ENCODE measurements around the gene TPCN2.
"Not testable (repeated sequence)": the region's sequence is repeated elsewhere in the genome, so short reads cannot be mapped to it uniquely, and the experiment has no call there.

Gene TPCN2

DNA sequence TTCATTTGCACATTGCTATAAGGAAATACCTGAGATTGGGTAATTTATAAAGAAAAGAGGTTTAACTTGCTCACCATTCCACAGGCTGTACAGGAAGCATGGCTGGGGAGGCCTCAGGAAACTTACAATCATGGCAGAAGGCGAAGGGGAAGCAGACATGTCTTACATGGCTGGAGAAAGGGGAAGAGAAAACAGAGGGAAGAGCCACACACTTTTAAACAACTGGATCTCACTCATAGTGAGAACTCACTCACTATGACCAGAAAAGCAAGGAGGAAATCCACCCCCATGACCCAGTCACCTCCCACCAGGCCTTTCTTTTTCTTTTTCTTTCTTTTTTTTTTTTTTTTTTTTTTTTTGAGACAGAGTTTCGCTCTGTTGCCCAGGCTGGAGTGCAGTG lies 85.5 kb downstream of the TPCN2 start:
- not testable (repeated sequence) for DNase-seq

DNA sequence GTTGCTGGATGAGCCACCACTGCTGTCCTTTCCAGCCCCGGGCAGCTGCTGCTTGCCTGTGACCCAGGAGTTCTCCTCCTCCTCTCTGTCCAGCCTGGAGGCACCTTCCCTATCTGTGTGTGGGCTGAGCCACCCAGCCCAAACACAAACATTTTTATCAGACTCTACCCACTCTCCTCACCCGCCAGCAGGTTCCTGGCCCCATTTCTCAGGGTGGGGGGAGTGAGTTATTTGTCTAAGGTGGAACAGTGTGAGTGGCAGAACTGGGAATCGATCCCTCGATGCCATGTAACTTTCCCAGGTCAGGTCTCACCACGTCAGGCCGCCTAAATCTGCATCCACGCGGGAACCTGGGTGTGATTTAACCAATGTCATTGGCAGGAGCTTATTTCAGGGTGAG lies 86.2 kb downstream of the TPCN2 start:
- DNase-seq: no peak

DNA sequence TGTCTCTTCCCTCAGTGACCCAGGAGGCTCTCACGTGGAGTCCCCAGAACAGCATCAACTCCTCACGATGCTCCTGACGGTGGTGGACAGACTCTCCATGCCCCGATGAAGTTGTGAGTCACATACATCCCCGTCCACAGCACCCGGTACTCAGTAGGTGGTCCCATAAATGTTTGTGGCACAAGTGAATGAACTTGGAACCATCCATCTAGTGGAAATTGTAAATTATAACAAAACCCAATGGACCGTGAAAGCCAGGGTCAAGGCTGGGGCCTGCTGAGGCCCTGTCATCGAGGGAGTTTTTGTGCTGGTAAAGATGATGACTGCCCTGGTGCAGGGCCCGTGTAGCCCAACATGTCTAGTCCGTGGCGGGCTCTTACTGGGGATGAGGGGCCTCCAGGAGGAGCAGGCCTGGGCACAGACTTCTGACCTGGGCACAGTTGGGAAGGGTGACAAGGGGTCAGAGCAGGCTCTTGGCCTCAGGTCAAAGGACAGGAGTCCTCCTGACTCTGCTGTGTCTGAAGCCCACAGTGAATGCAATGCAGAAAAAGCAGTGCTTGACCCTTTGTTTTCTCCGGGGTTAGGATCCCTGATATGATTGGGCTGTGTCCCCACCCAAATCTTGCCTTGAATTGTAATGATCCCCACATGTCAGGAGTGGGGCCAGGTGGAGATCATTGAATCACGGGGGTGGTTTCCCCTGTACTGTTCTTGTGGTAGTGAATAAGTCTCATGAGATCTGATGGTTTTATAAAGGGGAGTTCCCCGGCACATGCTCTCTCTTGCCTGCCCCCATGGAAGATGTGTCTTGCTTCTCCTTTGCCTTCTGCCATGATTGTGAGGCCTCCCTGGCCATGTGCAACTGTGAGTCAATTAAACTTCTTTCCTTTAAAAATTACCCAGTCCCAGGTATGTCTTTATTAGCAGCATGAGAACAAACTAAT lies 87.0 kb downstream of the TPCN2 start:
- DNase-seq: no peak

DNA sequence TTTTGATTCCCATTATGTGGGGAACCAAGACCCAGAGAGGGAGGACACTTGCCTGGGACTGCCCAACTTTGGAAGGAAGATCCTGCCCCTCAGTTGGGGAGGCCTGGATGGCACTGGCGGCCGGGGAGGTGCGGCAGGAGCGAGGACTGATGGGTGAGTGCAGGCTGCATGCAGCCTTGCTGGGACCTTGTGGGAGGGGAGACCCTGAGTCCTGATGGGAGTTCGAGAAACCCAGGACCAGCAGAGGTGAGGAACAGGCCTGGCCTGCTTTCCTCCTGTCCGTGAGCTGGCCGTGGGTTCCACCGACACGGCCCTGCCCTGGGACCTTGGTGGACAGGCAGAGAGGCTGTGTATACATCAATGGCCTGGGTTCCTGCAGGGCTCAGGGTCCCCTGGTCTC lies 87.7 kb downstream of the TPCN2 start:
- DNase-seq: no peak

DNA sequence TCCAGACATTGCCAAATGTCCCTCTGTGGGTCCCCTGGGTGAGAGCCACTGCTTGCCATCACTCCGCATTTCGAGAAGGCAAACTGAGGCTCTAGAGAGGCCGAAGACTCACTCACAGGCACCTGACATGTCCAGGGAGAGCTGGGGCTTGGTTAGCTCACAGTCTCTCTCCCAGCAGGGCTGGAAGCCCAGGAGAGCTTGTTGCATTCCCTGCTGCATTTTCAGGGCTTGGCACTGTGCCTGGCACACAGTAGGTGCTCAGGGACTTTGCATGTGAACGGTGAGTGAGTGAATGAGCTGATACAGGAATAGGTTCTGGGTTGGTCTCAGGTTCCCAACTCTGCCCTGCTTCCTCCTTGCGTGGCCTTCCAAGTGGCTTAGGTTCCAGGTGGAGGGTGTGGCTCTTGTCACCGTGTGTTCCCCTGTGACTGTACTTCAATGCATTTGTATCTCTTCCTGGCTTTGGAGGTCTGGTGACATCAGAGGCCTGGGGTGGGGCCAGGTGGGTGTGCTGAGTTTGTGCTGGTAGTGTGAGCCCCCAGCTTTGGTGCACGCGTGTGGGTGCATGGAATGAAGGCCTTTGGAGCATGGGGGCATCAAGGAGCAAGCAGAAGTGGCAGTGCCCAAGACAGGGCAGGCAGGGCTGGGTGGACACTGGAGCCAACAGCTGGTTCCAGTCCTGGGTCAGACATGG lies 88.6 kb downstream of the TPCN2 start:
- DNase-seq: no peak

DNA sequence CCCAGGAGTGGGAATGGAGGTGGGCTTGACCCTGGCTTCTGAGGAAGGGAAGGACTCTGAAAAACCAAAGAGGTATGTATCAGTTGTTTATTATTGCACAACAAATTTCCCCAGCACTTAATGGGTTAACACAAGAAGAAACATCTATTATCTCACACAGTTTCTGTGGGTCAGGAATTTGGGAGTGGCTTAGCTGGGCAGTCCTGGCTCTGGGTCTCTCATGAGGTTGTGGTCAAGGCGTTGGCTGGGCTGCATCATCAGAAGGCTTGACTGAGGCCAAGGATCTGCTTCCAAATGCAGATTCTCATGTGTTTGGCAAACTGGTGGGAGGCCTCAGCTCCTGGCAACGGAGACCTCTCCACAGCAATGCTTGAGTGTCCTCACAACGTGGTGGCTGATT lies 89.5 kb downstream of the TPCN2 start:
- DNase-seq: no peak

DNA sequence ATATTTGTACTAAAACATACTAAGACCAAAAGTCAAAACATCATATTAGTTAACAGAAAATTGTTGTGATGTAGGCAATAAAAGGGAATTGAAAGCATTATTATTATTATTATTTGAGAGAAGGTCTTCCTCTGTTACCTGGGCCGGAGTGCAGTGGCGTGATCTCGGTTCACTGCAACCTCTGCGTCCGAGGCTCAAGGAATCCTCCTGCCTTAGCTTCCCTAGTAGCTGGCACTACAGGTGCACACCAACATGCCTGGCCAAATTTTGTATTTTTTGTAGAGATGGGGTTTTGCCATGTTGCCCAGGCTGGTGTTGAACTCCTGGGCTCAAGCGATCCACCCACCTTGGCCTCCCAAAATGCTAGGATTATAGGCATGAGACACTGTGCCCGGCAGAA lies 91.4 kb downstream of the TPCN2 start:
- DNase-seq: not testable (repeated sequence)

DNA sequence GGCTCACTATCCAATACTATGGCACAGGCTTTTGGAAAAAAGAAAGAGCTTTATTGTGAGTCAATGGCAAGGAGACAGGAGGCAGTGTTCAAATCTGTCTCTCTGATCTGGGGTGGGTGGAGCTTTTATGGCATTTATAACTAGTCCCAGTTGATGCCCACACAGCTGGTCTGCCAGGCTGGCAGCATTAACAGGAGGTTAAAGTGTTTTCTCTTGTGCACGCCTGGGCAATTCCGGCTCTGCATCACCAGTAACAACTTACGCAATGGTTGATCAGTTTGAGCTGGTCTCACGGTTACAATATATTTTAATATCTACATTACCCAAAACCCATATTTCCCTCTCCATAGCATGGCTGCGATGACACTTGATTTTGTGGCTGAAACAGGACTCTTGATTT lies 91.9 kb downstream of the TPCN2 start:
- no peak for DNase-seq

DNA sequence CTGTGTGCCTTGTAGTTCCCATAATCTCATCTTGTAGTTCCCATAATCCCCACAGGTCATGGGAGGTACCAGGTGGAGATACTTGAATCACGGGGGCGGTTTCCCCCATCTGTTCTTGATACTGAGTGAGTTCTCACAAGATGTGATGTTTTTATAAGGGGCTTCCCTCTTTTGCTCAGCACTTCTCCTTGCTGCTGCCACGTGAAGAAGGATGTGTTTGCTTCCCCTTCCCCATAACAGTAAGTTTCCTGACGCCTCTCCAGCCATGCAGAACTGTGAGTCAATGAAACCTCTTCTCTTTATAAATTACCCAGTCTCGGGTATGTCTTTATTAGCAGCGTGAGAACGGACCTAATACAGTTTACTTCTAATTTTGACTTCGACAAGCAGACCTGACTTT lies 93.0 kb downstream of the TPCN2 start:
- DNase-seq: no peak

DNA sequence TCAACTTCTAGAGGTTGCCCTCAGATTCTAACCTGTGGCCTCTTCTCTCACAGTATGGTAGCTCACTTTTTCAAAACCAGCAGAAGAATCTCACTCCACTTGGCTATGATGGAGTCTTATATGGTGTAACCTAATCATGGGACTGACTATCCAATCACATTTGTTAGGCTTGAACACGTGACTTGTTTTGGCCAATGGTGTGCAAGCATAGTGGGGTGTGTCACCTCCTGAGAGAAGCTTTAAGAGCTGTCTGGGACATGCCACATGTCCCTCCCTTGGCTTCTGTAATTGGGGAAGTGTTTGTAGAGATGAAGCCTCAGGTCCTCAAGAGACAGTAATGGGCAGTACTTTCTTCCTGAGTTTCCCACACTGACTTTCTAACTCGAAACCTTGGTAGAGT lies 94.2 kb downstream of the TPCN2 start:
- no peak for DNase-seq

DNA sequence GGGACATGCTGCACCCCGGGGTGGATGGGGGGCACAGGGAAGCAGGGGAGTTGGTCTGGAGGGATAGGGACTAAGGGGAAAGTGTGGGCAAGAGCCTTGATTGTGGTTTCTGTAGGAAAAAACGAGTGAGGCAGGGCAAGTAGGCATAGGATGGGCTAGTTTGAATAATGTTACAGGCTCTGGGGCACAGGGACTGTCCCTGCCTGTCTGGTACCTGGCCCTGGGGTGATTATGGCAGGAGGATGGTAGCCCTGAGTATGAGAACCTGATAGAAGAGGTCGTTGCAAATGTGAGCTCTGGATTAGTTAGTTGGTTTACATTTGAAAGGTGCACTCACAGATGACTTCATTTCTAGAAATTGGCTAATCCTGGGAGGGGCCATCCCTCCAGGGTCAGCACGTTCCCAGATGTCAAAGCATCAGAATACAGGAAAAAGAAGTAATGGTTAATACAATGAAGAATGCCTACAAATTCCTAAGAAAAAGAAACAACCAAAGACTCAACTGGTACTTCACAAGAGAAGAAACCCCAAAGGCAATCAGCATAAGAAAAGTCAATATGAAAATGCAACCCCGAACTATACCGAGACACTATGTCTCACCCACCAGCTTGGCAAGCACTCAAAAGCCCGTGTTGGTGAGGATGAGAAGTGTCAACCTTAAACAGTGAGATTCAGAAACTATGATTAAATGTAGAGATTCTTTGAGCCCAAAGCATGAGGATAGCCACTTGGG lies 95.8 kb downstream of the TPCN2 start:
- DNase-seq: no peak

DNA sequence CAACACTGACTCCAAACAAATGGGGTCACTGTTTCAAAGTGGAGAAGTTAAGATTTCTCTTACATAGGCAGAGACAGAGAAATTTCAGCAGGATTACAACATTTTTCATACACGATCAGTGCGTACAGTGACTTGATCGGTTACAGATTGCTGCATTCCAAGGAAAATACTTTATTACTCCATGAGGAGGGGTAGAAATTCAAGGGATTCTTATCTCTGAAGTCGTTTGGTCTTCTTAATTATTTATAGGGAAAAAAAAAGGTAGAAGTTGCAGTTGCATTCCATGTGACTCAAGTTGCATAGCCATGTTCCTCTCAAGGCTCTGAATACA lies 96.3 kb downstream of the TPCN2 start:
- DNase-seq: no peak

DNA sequence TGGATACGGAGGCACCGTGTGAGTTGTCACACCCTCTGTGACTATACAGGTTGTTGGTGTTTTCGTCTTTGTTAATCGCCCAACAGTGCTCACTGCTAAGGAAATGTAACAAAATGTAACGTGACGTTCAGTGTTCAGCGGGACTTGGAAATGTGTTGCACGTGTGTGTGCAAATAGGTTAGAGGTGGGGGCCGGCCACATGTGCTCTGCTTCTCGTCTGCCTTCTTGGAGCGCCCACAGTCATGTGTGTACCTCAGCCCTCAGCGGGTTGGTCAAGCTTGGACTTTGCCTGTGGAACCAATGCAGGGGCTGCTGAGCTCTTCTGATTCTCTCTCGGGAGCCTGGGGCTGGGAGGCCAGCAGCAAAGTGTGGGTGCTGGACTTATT lies 99.6 kb downstream of the TPCN2 start:
- DNase-seq: no peak

DNA sequence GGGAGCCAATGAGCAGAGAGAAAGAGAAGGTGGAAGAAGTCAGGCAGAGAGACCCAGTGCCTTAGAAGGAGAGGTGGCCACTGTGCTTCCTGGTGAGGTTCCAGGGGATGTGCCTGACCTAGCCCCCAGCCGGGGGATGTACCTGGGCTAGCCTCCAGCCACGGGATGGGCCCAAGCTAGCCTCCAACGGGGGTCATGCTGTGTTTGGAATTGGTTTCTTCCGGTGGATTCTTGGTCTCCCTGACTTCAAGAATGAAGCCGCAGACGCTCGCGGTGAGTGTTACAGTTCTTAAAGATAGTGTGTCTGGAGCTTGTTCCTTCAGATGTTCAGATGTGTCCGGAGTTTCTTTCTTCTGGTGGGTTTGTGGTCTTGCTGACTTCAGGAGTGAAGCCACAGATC lies 100.1 kb downstream of the TPCN2 start:
- no peak for DNase-seq

DNA sequence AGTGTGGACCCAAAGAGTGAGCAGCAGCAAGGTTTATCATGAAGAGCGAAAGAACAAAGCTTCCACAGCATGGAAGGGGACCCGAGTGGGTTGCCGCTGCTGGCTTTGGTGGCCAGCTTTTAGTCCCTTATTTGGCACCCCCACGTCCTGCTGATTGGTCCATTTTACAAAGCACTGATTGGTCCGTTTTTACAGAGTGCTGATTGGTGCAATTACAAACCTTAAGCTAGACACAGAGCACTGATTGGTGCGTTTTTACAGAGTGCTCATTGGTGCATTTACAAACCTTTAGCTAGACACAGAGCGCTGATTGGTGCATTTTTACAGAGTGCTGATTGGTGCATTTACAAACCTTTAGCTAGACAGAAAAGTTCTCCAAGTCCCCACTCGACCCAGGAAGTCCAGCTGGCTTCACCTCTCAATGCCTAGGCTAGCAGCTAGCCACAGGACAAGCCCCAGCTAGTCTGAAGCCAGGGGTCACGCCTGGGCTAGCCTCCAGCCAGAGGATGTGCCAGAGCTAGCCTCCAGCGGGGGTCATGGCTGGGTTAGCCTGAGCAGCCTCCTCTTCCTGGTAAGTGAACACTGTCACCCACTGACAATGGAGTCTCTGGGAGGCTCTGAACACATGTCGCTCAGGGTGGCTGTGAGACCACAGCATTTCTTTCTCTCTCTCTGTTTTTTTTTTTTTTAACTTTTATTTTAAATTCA lies 100.8 kb downstream of the TPCN2 start:
- DNase-seq: not testable (repeated sequence)

DNA sequence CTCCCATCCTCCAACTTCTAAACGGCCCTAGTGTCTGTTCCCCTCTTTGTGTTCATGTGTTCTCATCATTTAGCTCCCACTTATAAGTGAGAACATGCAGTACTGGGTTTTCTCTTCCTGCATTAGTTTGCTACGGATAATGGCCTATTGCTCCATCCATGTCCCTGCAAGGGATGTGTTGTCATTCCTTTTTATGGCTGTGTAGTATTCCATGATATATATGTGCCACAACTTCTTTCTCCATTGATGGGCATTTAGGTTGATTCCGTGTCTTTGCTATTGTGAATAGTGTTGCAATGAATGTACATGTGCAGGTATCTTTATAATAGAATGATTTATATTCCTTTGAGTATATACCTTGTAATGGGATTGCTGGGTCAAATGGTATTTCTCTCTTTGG lies 101.4 kb downstream of the TPCN2 start:
- no peak for DNase-seq

DNA sequence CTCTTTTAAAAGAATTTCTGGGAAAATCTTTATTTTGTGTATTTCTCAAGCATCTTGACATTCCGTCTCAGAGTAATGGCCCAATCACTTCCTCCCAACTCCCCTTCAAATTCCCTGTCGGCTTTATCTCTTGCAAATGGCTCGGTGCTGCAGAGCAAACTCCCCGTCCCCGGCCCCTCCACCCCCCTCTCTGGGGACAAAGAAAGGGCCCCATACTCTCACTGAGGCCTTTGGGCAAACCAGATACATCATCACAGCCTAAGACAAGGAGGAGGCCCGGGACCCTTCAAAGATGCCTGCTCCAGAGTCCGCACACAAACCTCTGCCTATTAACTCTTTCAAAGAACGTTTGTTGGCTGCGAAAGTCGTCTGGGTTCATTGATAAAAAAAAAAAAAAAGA lies 103.1 kb downstream of the TPCN2 start:
- no peak for DNase-seq

DNA sequence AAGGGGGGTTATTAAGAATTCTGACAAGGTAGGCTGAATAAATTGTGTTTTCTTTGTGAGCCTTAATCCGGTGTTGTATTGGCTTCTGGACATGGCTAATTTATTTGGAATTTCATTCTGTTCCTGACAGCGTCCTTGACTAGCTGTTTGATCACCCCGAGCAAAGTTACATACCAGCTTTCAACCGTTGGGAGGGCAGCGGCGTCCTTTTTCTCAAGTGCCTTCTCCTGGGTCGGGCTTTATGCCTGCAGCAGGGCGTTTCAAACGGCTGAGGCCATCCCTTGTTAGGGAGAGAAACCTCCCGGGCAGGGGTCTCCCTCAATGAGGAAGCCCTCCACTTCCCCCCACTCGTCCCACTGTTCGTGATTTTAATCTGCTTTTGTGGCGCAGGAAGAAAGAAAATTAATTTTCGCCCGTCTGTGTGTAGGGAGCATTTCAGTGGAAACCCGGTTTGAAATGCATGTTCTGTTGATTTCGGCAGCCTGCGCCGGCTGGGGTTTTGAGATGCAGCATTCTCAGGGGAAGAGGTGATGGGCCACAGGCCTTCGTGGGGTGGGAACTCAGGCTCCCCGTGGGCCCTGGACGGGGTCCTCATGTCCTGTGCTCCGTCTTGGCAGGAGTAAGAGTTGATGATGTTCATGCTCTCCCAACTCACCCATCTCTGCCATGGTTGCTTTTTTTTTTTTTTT lies 104.1 kb downstream of the TPCN2 start:
- DNase-seq: no peak

DNA sequence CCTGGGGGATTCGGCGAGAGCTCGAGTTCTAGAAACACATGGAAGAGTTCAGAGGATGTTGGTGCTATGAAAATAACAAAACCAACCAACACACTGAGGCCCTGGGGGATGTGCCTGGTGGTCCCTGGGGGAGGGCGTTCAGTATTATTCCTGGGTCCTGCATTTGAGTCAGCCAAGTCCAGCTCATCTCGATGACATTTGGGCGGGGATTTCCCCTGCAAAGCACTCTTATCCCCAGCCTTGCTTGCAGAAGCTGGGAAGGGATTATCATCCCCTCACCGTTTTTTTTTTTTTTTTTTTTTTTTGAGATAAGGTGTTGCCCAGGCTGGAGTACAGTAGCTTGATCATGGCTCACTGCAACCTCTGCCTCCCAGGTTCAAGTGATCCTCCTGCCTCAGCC lies 104.9 kb downstream of the TPCN2 start:
- no peak for DNase-seq

DNA sequence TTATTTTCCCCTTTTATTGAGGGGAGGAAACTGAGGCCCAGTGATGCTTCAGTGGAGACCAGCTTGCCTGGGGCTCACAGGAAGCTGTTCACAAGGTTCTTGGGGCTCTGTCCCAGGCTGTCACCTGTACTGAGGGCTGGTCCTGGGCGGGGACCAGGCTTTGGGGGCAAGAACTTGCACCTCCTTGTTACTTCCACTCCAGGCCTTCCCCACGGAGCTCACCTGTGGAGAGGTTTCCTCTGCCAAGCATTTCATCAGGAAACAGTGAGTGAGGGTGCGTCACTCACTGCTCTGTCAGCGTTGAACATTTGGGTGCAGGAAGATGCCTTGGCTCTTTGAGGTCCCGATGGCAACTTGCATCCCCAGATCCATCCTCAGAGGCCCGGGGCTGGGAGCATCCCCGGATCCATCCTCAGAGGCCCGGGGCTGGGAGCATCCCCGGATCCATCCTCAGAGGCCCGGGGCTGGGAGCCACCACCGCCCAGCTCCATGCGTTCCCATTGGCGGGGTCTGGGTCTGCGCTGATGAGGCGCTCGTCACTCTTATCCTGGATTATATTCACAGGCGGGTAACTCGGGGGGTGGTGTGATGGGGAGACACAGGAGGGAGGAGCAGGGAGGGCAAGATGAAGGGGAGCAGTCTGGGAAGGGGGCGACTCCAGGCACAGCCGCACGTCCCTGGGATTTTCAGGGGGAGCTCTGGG lies 105.6 kb downstream of the TPCN2 start:
- DNase-seq: no peak

DNA sequence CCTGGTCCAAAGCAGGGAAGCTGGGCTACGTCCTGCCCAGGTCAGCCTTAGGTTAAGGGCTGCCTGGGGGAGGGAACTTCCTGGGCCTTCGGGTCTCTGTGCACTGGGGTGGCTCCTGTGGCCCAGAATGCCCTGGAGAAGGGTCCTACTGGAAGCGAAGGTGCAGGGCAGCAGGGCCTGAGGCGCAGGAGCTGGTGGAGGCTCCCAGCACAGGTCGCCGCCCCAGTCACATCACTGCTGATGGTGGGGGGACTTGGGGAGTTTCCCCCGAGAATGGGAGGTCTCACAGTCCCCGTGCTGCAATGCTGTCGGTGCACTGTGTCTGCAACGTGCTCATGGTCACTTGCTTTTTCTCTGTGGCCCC lies 106.2 kb downstream of the TPCN2 start:
- DNase-seq: no peak

All from SIG-M5 (cell line).